ENCODE measurements around the gene TEKT5. TPM values are rescaled to one million over a fixed set of nuclear protein-coding genes. Genes with fewer than 3 reads are reported as not detected.

The TEKT5 gene
- total RNA-seq, 1 donor from 2014 or later: not detected

- no peaks in the 10 kb centered on the region for H3K36me3 Mint-ChIP-seq (ENCODE audit: unreplicated experiment)
- no peak for DNase-seq (ENCODE audit: extremely low spot score, unreplicated experiment)
- H3K9me3 Mint-ChIP-seq (ENCODE audit: unreplicated experiment): no peaks in the 10 kb centered on the region
- no peak for TF ChIP-seq CTCF (IDR thresholded peaks at IDR 0.05)
- peaks cover 7% of the 10 kb centered on the region for H3K4me1 Mint-ChIP-seq (ENCODE audit: unreplicated experiment)
- H3K27ac Mint-ChIP-seq (ENCODE audit: unreplicated experiment): no peak overlapping the region
- no peak overlapping the region for H3K4me3 Mint-ChIP-seq (ENCODE audit: unreplicated experiment)
- H3K27me3 Mint-ChIP-seq (ENCODE audit: unreplicated experiment): peaks cover 30% of the 10 kb centered on the region
Observed at GRCh38 chr16:10584981-10585438, 109.7 kb downstream of the TEKT5 start.

GRCh38 chr16:10583269-10583668 is 111.5 kb downstream of the TEKT5 start:
- H3K27me3 Mint-ChIP-seq (ENCODE audit: unreplicated experiment): peaks cover 19% of the 10 kb centered on the region
- TF ChIP-seq CTCF (IDR thresholded peaks at IDR 0.05): no peak
- no peak for DNase-seq (ENCODE audit: extremely low spot score, unreplicated experiment)
- no peaks in the 10 kb centered on the region for H3K36me3 Mint-ChIP-seq (ENCODE audit: unreplicated experiment)
- H3K27ac Mint-ChIP-seq (ENCODE audit: unreplicated experiment): no peak overlapping the region
- no peak overlapping the region for H3K4me3 Mint-ChIP-seq (ENCODE audit: unreplicated experiment)
- peaks cover 17% of the 10 kb centered on the region for H3K4me1 Mint-ChIP-seq (ENCODE audit: unreplicated experiment)
- H3K9me3 Mint-ChIP-seq (ENCODE audit: unreplicated experiment): no peaks in the 10 kb centered on the region

GRCh38 chr16:10581507-10581906 is 113.2 kb downstream of the TEKT5 start:
- H3K4me1 Mint-ChIP-seq (ENCODE audit: unreplicated experiment): peaks cover 30% of the 10 kb centered on the region
- H3K9me3 Mint-ChIP-seq (ENCODE audit: unreplicated experiment): no peaks in the 10 kb centered on the region
- peaks cover 14% of the 10 kb centered on the region for H3K27me3 Mint-ChIP-seq (ENCODE audit: unreplicated experiment)
- no peak overlapping the region for H3K27ac Mint-ChIP-seq (ENCODE audit: unreplicated experiment)
- peak overlapping the region; percentile 74 for H3K4me3 Mint-ChIP-seq (ENCODE audit: unreplicated experiment)
- DNase-seq (ENCODE audit: extremely low spot score, unreplicated experiment): no peak
- no peaks in the 10 kb centered on the region for H3K36me3 Mint-ChIP-seq (ENCODE audit: unreplicated experiment)
- TF ChIP-seq CTCF (IDR thresholded peaks at IDR 0.05): no peak

GRCh38 chr16:10580883-10581247 is 113.9 kb downstream of the TEKT5 start:
- peak overlapping the region; percentile 74 for H3K4me3 Mint-ChIP-seq (ENCODE audit: unreplicated experiment)

More at GRCh38 chr16:10580883-10581247, 113.9 kb downstream of the TEKT5 start:
- TF ChIP-seq CTCF (IDR thresholded peaks at IDR 0.05): no peak
- H3K27me3 Mint-ChIP-seq (ENCODE audit: unreplicated experiment): peaks cover 14% of the 10 kb centered on the region
- no peak for DNase-seq (ENCODE audit: extremely low spot score, unreplicated experiment)
- H3K36me3 Mint-ChIP-seq (ENCODE audit: unreplicated experiment): no peaks in the 10 kb centered on the region
- no peaks in the 10 kb centered on the region for H3K9me3 Mint-ChIP-seq (ENCODE audit: unreplicated experiment)
- H3K27ac Mint-ChIP-seq (ENCODE audit: unreplicated experiment): no peak overlapping the region
- H3K4me1 Mint-ChIP-seq (ENCODE audit: unreplicated experiment): peaks cover 30% of the 10 kb centered on the region

Data from osteocyte (in vitro differentiated cells).